ENCODE data around the gene FAM72A. TPM values are rescaled to one million over a fixed set of nuclear protein-coding genes. Genes with fewer than 3 reads are reported as not detected.
A peak's percentile ranks its signal among the peaks of the same experiment; 100 is the strongest.
"Not testable (repeated sequence)": the region's sequence is repeated elsewhere in the genome, so short reads cannot be mapped to it uniquely, and the experiment has no call there.

Gene FAM72A
- total RNA-seq (2014; rRNA removed; shearing (Covaris generic)) = 3.8 and 10.9 TPM in 2 replicates

DNA sequence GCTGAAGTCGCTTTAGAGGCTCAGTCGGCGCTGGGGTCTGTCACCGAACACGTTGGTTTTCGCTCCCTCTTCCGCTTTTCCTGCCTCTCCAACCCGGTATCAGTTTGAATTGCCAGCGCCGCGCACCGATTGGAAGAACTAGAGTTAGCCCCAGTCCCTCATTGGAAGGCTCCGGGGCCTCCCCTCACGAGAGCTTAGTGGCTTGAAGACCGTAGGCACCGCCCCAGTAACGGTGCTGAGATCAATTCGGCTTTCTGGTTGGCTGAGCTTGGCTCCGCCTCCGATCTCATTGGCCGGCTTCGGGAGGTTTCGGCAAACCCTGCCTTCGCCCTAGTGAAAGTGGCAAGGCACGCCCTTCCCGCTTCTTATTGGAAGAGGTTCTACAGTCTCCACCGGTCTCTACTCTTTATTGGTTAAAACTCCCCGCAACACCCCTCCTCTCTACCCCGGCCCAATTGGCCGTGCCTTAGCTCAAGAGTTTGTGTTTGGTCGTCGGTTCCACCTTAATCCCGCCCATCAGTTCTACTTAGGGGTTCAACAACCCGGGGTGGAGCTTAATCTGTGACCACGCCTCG, at the start of gene FAM72A:
Gene FAM72A (minus strand): TSS at position 51 of the 575 bp plus-strand sequence. CDS start 814 bp downstream, outside the sequence.
- DNase-seq (ENCODE audit: low spot score) = peak; percentile 98

DNA sequence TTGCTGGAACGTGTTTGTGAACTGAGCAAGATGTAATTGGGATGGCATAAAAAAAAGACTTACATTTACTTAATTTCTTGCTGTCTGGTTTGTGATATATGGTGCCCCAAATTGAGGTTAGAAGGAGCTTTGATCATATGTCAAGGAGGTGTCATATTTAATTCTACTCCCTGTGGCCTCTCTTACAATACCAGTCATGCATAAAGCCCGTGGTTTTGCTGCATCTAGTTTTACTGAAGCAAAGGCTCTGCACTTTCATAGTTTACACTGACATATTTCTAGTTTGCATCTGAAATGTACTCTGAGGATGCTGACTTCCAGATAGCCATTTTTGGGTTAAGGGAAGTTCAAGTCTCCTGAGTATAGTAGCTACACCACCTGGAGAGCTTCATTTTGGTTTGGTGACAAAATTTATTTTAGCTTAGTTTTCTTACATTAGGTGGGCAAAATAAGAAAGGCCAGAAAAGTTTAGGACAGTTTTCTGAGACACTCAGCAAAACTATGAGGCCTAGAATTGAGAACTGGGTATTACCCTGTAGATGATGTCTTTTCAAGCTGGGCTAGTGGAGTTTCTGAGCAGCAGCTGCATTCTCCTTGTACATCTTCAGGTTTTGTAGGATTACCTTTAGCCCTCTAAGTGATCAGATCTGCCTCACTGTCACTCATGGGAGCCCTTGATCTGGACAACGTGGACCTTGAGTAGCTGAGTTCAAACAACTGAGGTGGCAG, 48.5 kb upstream of the FAM72A start:
- not testable (repeated sequence) for DNase-seq (ENCODE audit: low spot score)

DNA sequence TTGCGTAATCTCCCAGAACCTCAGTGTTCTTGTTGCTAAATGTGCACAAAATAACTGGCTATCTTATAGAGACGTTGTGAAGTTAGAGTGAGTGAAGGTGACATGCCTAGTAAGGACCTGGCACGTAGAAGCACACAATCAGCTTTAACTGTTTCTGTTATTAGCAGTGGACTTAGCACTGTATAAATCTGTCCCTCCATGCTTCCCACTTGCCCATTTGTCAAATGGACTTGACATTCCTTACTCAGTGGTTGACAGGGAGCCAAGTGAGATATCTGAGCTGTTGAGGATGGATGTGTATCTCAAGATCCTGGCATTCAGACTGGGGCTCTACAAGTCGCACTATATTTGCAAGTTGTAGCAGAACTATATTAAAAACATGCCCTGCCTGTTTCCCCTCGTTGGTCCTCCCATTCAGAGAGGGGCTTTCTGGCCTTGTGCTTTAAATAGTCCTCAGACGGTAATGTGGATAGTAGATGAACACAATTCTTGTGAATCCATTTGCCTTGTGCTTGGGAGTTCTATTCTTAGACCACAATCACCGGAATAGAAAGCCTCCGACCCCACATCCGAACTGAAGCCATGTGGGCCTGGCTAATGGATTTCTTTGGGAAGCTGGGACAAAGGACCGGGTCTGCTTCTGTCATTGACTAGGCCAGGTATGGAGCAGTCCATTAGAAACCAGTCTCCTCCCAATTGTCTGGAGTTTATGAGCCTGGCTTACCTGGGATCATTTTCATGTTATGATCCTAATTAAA, 43.7 kb upstream of the FAM72A start:
- not testable (repeated sequence) for DNase-seq (ENCODE audit: low spot score)

DNA sequence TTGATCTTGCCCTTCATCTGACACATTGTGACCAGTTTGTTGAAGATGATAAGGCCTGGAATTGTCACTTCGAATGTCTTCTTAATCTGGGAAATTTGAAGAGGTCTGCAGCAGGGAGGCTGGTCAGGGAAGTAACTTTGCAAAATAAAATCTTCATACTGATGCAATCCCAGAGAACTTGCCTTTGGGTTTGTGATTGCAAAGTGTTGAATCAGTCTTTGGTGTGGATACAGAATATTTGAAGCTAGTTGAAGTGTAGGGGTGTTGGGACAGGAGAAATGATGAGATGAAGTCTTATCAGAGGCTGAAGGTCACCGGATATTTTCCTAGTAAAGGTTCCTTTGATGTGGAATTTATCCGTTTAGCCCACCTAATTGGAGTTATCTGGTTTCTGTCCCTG, 42.8 kb upstream of the FAM72A start:
- not testable (repeated sequence) for DNase-seq (ENCODE audit: low spot score)

DNA sequence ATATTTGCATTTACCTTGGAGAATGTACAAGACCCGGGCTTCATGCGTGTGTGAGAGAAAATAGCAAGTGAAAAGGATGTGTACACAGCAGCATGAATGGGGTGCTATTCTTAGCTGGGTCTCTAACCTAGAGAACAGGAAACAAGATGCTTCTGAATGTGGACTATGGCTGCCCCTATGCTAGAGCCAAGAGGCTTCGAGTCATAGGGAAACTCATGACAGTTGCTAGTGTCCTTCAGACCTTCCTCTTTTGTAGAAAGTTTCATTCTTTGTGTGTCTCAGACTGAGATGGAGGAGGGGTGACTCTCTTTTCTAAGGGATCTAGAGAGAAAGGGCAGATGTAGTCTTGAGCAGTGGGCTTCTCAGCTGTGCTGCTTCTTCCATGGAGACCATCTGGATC, 40.7 kb upstream of the FAM72A start:
- DNase-seq (ENCODE audit: low spot score) = not testable (repeated sequence)

DNA sequence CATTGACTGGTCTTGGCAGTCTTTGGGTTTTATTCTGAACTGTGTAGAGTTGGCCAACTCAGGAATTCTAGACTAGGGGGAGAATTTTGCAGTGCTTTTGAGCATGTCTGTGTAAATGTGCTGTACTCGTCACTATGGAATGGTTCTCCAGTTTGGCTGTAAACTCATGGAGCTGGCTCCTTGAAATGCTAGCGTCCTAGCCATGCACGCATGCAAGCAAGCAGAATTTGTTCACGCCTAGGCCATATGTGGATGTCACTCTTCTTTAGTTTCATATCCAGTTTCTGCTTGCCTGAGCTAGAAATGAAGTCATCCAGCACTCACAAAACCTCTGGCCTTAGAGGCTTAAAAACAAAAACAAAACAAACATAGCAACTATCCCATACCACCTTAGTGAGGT, 37.6 kb upstream of the FAM72A start:
- not testable (repeated sequence) for DNase-seq (ENCODE audit: low spot score)

DNA sequence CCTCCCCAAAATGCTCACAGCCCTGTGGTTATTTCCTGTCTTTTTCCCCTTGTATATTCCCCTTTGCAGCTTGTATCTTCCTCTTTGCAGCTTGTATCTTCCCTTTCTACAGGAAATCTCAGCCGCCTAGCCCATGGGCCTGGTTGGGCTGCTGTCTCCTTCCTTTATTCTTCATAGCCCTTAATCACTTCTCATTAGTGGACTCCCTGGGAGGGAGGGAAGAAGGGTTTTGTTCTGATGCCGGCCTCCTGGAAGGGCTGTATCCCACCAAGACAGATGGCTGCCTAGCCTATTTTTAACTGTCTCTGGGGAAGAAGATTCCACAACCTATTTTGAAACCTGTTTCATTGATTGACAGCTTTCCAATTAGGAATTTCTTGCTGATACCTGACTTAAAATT, 32.6 kb upstream of the FAM72A start:
- not testable (repeated sequence) for DNase-seq (ENCODE audit: low spot score)

DNA sequence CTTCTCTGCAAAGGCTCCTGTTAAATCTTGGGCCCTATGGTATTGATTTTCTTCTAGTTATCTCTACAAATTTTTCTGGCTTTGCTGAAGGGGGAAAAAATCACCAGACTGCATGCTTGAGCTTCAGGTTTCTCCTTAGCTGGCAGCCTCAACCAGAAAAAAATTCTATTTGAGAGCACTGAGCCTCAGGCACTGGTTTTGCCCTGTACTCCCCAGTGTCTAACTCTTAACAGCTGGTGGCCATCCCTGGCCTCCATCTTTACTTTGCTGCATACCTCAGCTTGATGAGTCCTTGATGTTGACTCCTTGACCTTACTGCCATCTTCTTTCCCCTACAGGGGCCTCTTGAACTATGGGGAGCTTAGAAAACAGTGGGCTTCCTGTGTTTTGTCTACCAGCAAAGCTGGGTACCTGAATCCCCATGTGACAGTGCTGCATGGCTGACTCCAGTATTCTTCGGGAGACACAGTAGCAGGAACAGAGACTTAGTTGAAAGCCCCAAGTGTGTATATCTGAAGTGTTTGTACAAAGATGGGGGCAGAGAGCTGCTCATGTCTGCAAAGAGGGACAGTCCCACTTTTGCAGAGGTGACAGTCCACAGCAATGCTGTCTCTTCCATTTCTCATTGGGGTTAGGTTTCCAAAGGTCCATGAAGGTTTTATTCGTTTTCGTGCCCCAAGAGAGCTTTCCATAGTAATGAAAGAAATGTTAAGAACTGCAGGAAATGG, 31.7 kb upstream of the FAM72A start:
- not testable (repeated sequence) for DNase-seq (ENCODE audit: low spot score)

DNA sequence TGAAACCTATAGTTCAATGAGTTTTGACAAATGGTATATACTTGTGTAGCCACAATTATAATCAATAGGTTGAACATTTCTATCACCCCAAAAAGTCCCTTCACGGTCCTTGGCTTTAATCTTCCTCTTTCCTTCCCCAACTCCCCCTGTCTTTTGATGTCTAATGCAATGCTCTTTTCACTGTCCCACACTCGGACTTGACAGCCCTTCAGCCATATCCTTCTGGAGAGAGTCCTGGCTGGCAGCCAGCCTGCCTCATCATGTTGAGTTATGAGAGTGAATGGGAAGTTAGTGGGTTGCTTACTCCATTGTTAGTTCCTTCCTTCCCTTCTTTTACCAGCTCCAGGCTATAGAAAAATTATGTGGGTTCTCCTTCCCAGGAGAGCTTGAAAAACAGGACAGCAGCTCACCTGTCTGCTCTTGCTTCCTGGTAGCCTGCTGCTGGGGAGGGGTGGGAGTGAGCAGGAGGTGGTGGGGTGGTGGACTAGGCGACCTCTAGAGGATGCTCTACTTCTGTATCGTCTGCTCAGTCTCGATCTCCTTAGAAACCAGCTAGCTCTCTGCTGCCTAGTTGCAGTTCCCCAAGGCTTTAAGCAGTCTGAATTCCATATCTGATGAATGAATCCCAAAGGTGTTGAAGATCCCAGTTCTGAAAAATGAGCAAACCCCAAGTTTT, 30.5 kb upstream of the FAM72A start:
- DNase-seq (ENCODE audit: low spot score) = not testable (repeated sequence)

DNA sequence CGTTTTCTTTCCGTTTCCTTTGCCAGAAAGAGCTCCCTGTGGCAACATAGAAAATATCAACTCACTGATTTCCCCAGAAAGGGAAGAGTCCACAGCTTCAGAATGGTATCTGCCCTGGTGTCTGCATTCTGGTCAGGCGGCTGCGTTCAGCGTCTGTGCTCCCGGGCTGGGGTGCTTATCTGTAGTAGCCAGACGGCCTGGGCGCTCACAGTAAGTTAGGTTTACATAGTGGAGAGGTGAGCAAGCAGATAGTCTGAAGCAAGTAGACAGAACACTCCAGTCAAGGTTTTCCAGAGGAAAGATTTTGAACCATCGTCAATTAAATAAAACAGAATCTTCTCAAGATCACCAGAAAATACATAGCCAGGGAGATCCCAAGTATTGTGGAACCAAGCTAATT, 29.4 kb upstream of the FAM72A start:
- not testable (repeated sequence) for DNase-seq (ENCODE audit: low spot score)

DNA sequence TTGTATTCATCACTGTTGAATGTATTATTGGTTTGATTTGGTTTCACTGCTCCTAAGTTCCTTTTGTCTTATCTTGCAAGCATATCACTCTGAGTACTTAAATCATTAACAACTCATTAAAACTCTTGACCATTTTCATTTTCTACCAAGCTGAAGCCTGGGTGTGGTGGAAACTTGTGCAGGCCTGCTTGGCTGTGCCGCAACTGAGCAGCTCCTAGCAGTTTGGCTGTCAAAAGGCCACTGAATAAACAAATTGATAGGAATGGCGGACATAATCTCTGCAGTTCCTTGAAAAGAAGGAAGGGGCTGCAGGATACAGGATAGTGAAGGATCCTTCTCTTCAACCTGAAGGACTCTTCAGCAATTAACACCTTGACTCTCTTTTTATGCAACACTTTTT, 26.6 kb upstream of the FAM72A start:
- not testable (repeated sequence) for DNase-seq (ENCODE audit: low spot score)

DNA sequence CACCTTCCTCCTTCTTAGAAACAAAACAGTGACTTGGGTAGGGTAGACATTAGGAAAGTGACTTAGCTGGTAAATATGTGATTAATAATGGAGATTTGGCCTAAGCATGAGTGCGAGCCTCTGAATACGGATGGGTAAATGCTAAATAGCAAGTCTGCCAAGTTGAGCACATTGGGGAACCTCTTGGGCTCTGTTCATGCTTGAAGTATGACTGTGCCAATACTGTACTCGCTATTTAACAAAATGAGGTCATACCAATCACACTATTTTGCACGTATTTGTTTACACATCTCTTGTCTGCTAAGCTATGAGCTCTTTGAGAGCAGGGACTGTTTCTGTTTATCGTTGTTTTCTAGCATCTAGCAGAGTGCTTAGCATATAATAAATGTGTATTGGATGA, 24.2 kb upstream of the FAM72A start:
- not testable (repeated sequence) for DNase-seq (ENCODE audit: low spot score)

DNA sequence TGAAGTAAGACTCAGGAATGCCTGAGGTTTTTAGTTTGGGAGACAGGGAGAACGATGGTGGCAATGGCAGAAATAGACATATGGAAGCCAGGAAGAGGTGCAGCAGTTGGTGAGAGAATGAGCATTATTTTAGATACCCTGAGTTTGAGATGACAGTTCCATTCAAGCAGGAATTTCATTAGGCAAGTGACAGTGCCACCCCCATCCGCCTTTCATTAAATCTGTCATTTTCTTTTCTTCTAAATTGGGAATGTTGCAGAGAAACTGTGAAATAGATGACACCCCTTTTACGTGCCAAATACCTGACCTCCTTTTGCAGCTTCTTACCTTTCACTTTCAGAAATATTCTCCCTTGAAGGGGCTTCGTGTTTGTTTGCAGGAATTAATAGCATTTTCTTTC, 22.7 kb upstream of the FAM72A start:
- DNase-seq (ENCODE audit: low spot score) = not testable (repeated sequence)

DNA sequence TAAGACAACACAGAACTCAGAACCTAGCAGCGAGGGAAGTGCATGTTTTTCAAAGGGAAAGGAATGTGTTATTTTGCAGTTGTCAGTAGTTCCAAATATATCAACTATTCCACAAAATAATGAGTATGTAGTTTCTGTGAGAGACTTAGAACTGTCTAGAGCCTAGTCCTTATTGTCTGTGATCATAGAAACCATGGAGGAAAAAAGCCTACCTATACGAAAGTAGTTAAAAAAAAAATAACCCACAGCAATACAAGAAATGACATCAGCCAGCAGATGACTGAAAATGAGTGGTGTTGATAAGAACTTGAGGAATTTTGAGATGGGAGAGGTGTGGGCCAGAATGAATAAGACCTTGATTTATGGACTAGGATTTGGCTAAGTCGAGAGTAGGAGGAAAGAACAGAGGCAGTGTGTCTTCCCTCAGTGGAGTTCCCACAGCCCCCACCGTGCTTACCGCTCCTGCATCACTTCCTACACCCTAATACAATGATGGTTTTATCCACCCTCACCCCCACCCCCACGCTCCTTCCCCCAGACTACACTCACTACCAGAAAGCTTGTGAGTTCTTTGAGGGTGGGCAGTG, 21.6 kb upstream of the FAM72A start:
- DNase-seq (ENCODE audit: low spot score) = not testable (repeated sequence)

DNA sequence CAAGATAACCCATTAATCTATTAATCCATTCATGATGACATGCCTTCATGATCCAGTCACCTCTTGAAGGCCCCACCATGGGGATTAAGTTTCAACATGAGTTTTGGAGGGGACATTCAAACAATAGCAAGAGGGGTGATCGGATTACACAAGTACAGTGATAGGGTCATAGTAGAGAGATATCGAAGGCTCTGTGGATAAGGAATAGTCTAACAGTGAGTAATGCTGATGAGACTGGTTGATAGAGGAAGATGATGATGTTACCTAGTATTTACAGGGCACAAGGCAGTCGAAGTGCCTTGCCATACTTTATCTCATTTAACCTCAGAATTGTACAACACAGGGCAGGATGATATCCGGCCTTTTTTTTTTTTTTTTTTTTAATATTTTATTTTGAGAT, 18.9 kb upstream of the FAM72A start:
- DNase-seq (ENCODE audit: low spot score) = not testable (repeated sequence)

DNA sequence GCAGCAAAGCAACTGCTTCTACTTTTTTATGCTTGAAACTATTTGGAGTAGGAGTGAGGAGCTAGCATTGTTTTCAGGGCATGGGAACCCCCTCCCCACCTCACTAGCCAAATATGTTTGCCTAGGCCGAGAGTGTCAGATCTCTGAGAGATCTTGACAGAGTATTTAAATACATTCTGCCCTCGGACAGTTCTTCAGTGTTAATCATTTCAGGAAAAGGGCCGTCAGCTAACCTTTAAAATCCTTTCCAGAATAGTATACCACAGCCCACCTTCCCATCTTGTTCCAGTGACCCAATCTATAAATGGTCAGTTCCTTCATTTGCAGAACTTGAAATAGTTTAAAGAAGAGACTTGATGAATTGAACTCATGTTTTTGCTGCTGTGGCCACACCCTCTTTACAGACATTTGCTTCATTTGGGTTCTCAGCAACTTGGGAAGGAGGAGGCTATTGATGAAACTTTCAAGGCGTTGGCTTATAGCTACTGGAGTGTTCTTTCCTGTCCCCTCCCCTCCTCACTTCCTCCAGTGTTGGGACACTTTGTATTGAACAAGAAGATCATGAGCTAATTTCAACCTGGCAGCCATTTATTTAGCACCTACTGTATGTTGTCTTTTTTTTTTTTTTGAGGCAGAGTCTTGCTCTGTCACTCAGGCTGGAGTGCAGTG, 17.8 kb upstream of the FAM72A start:
- peak; percentile 0 for DNase-seq (ENCODE audit: low spot score)

DNA sequence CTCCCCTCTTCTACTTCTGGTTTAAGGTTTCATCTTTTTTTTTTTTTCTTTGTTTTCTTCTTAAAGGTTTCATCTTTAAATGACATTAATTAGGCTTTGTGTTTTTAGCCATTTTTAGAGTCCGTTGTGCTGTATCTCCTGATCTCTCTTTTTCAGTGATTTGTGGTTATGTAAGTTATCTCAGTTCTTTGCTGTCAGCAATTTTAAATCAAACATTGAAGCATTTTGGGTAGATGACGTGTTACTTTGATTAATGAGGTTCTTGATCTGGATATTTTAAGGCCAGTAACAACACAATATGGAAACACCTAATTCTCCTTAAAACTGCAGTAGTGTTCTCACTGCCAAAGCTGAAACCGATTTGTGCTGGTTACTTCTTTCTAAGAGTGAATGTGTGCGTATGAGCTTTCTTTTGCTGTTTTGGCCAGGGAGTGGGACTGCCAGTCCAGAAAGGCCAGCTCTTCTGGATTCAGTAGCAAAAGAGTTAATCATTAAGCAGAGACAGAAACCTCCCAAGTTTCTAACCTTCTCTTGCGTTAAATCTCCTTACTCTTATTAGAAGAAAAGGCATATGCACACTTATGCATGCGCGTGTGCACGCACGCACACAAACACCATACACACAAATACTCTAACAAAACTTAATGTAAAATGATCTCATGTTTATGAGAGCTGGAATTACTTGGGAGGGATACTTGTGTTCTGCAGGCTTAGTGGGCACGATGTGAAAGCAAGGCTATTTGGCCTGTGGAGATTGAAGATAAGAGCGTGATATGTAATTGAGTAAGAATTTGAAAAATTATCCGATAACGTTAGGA, 17.1 kb upstream of the FAM72A start:
- DNase-seq (ENCODE audit: low spot score) = not testable (repeated sequence)

DNA sequence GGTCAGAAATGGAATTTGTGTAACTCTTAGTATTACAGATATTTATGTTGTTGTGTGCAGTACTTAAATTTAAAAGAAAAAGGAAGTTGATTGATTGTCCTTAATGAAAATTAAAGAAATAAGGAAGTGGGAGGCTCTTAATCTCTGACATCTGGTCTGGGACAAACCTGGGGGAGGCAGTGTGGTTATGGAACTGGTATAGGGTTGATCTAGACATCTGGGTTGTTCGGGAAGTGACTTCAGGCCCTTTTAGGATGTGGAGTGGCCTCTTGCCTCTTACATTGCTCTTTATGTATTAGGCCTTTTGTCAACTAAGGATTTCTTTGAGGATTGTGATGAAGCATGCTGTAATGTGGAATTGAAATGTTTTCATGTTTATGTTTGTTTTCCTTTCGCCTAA, 16.1 kb upstream of the FAM72A start:
- not testable (repeated sequence) for DNase-seq (ENCODE audit: low spot score)

DNA sequence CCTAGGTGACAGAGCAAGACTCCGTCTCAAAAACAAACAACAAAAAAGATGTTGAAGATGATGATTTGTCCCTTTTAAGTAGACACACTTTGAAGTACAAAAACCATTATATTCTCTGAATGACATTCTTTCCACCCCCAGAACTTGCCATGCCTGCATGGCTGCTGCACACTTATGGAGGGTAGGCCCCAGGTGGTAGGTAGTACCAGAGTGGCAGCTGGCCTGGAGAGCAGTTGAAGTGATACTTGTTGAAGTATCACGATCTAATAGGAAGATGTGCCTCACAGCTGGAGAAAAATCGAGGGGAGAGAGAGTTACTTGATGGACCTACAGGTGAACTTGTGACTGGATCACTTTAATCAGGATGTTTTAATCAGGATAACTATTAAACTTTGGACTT, 15.6 kb upstream of the FAM72A start:
- not testable (repeated sequence) for DNase-seq (ENCODE audit: low spot score)

All from HT-29 (cell line).